Choroid plexus epithelial cell (primary cell): ENCODE measurements around the gene TRIM2.
"Not testable (repeated sequence)": the region's sequence is repeated elsewhere in the genome, so short reads cannot be mapped to it uniquely, and the experiment has no call there.

ENCODE experiments used
- DNase-seq: peaks from one replicate; pipeline ENCODE4 v3.0.0-alpha.2; 2010; ENCODE audit warnings: low read depth
- H3K4me3 ChIP-seq: 2 replicates; pipeline ENCODE4 v1.5.1; 2011; ENCODE audit warnings: low read depth, mild to moderate bottlenecking, control low read depth, low read length, moderate library complexity
- CTCF ChIP-seq: conservative IDR thresholded peaks from 2 replicates; pipeline ENCODE4 v1.5.1; 2011; ENCODE audit warnings: low read depth, mild to moderate bottlenecking, control low read depth, inconsistent platforms, low read length, moderate library complexity

The TRIM2 gene

GRCh38 chr4:153189016-153189801 is 15.0 kb upstream of the TRIM2 start:
- DNase-seq = peak; percentile 23
- no peak for TF ChIP-seq CTCF
- no peak overlapping the region for H3K4me3 ChIP-seq

GRCh38 chr4:153191795-153192363 is 12.4 kb upstream of the TRIM2 start:
- no peak for DNase-seq
- no peak for TF ChIP-seq CTCF

GRCh38 chr4:153197301-153197700 is 6.9 kb upstream of the TRIM2 start:
- no peak overlapping the region for H3K4me3 ChIP-seq
- TF ChIP-seq CTCF = no peak
- no peak for DNase-seq

More at GRCh38 chr4:153191795-153192363, 12.4 kb upstream of the TRIM2 start:
- H3K4me3 ChIP-seq = no peak overlapping the region

- DNase-seq = no peak
- no peak overlapping the region for H3K4me3 ChIP-seq
- TF ChIP-seq CTCF = no peak
These were observed 5.5 kb upstream of the TRIM2 start for GRCh38 chr4:153198719-153199118.

GRCh38 chr4:153203746-153204145 is 497 bp upstream of the TRIM2 start:
- DNase-seq = not testable (repeated sequence)
- H3K4me3 ChIP-seq = peak overlapping the region; percentile 58

GRCh38 chr4:153204728-153205648 is 745 bp downstream of the TRIM2 start:
- peak overlapping the region; percentile 58 for H3K4me3 ChIP-seq
- peak; percentile 48 for DNase-seq
- TF ChIP-seq CTCF = no peak

- peak; percentile 54 for DNase-seq
- no peak overlapping the region for H3K4me3 ChIP-seq
- no peak for TF ChIP-seq CTCF
These were observed 1.5 kb downstream of the TRIM2 start for GRCh38 chr4:153205757-153206156.
